HUDEP-2 (cell line): Measurements from ENCODE around the gene LRRK1.

Experiments used
- DNase-seq, 76 experiments: peaks; one replicate each; lab custom pipeline; 2025; ENCODE audit not compliant: unreplicated experiment in 76 of 76; lab: John Stamatoyannopoulos, UW

LRRK1 gene

DNA sequence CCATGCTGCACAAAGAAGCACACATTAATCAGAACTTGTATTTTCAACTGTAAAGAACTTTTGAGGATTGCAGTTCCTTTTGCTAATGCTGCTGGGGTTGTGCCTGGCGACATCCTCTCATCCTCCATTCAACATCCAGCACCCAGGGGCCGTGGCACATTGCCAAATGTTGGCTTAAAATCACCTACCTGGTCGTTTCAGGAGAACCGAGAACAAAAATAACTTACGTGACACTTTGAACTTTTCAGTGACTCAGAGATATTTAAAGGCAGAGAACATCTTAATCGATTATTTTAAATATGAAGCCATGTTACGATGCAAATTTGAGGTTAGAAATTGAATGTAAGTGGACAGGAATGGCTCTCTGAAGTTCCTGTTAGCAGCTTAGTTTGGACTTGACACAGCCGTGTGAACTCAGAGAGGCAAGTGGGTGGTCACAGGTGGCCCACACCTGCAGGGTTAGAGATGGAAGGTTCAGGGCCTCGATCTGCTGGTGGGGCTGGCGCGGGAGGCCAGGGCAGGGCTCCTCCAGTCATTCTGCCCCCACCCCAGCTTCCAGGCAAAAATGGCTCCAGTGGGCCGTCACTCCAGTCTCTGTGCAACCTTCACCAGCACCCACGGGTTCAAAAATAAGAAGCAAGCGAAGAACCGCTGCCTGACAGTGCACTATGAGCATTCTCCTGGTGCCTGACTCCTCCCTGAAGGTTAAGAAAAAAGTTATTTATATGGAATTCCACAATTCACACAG lies 12.2 kb downstream of the LRRK1 start:
- DNase-seq = no peak

DNA sequence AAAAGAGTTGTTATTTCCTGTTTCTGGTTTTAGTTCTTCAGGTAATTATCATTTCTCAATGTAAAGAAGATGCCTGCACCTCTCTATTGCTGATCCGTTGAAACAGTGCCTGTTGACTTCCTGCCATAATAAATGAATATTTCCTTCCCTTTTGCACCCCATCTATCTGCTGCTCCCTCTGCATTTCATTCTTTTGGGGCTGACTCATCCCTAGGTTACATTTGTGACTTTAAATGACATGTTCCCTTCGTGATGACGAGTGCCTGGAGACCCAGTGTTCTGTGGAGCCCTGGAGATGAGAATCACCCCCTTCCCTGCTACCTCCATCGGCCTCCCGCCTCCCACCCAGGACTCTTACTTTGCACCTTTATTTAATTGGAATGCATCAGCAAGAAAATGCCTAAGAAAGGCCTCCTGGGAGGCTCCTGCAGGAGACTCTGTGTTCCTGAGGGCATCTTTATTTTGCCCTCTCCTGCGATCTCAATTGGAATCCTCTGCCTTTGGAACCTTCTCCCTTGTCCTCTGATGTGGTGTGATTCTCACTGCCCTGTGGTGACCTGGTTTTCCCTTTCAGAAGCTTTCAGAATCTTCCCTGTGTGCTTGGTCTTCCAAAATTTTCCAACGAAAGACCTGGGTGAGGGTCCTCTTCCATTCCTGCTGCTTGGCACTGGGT lies 13.7 kb downstream of the LRRK1 start:
- DNase-seq = no peak

DNA sequence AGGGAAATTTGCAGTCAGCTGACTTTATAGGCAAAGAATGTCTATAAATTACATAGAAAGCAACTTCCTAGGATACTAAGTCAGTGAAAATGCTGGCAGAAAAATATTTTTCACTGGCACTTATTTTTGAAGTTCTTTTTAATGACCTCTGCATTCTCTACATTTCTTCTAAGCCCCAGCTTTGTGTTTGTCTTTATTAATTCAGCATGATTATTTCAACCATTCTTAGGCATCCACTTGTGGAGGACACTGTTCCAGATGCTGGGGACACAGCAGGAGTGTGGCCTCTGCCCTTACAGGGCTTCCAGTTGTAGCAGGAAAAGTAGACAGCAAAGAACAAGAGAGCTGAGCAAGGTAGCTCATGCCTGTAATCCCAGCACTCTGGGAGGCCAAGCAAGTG lies 15.0 kb downstream of the LRRK1 start:
- no peak for DNase-seq

DNA sequence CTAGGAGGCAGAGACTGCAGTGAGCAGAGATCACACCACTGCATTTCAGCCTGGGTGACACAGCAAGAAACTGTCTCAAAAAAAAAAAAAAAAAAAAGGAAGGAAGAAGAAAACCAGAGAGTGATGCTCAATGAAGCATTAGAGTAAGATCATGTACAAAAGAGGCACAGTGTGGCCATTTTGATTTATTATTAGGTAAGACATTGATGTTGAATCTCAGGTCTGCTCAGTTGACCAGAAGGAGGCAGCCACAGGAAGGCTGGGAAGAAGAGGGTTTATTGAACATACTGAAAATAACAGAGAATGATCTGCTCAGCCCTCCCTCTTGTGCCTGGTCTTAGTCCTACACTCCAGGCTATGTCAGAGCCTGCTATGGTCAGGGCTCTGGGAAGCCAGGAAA lies 15.6 kb downstream of the LRRK1 start:
- no peak for DNase-seq

DNA sequence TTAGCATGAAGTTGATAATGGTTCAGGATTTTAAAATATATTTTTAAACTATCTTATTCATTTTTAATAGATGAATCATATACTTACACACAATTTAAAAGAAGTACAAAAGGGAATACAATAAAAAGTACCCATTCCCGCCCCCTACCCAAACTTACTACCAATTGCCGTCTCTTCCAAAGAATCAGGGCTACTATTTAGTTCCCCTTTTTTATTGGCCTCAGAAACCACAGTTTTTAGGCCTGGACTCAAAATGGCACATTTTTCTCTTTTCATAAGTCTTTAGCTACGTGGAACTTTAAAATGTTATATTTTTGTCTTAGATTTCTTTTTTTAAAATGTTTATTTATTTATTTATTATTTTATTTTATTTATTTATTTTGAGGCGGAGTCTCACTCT lies 18.0 kb downstream of the LRRK1 start:
- no peak for DNase-seq

DNA sequence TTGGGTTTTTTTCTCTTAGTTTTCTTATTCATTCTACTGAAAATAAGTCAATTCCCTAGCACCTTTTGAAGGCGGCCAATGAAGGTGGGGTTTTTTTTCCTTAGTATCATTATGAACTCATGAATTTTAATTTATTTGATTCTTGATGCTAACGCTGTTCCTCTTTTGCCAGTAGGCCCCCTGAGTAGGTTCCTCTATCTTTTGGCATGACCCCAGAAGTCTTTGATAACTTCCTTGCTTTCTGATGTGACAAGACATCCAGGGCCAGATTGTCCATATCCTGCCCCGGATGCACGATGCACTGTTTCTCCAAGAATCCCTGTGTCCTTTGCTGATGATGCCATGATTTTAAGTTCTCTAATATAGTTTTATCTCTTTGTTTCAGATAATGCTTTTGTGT lies 20.6 kb downstream of the LRRK1 start:
- no peak for DNase-seq

DNA sequence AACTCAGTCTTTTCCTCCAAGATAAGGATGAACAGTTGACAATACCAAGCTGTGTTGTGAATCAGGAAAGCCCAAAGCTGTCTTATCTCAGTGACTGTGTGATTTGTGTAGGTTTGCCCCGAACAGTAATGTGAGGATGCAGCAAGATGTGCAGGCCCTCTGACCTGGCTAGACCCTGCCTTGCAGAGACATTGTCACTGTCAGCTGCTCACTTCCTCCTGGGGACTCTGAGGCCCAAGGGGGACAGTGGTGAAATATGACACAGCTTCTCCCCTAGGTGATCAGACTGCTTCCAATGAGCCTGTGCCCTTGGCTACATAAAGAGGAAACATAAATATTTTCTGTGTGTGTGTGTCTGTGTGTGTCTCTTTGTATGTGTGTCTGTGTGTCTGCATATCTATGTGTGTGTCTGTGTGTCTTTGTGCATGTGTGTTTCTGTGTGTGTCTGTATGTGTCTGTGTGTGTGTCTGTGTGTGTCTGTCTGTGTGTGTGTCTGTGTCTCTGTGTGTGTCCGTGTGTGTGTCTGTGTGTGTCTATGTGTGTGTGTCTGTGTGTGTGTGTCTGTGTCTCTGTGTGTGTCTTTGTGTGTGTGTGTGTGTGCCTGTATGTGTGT lies 21.7 kb downstream of the LRRK1 start:
- DNase-seq = no peak

DNA sequence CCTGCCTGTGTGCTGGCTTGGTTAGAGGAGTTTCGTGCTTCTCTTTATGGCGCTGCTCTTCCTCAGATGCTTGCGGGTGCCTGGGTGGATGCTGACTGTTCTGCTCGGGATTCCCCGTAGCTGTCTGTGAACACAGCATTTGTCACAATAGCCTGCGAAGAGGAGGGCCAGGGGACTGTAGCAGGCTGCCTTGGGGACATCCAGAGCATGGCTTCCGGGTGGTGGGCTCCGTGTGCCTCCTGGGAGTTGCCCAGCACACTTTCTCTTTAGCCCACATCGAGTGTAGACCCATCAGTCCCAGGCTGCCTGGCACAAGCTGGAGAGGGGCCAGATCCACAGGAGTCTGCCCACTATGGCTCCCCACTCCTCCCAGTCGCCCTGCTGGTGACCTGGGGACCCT lies 22.4 kb downstream of the LRRK1 start:
- DNase-seq = no peak

DNA sequence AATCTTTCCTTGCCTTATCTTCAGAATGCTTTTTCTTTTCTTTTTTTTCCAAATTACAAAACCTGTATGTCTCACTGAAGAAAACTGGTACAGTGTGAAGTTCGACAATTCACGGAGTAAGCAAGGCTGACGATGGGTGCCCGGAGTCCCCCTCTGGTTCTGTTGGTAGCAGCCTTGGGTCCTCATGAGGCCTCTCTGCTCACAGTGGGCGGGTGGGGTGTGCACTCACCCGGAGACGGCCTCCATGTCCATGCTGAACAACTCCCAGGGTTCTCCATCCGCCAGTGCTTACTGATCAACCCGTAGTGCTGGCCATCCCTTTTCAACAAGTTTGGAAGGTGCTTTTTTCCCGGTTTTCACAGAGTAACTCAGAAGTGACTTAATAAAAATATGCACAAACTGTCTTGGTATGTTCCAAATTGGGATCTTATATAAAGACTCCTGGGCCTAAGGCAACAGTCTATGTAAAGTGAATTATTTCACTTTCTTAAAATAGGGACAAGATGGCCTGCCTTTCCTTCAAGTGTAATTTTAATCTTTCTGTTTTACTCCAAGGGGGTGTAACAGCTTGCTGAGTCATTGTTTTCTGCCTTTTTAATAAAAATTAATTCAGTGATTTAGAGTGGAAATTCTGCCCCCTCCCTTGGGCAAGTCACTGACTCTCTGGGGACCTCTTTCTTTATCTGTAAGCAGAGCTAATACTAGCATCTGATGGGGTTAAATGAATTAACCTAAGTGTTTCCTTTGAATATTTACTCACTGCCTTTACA lies 23.7 kb downstream of the LRRK1 start:
- DNase-seq = no peak

DNA sequence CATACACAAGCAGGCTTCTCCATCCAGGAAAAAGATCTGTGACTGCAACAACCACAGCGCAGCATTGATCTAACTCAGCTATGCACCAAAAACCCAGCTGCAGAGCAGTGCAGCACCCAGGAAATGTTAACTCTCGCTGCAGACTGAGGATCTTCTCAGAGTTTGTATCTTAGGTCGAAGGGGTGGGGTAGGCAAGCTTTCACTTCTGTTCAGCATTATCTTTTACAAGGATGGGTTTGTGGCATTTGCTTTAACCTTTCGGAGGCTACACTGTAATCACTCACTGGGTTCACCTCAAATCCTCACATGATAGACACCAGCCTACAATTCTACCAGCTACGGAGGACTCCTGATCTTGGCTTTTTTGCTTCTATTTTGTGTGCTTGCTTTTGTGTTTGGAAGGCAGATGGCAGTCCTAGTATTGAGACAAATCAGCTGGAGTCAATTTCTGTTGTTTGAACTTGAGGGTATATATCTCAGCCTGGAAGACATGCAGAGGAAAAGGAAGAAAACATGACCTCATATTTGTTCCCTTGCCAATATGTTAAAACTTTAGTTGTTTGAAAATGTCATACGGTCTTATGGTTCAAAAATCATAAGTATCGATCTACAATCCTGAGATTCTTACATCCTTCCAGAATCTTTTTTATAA lies 25.2 kb downstream of the LRRK1 start:
- no peak for DNase-seq

DNA sequence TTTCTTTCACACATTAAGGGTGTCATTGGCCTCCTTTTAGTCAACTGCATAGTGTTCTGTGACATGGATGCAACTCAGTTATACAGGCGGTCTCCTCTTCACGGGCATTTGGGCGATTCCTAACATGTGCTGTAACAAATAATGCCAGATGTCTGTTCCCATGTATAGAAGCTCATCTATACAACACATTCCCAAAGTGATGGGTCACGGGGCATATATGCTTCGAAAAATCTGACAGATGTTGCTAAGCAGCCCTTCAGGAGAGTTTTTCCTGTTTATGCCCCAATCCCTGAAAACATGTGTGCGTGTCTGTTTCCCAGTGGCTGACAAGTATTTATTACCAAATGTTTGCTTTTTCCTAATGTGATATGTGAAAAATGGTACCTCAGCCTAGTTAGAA lies 25.8 kb downstream of the LRRK1 start:
- no peak for DNase-seq

DNA sequence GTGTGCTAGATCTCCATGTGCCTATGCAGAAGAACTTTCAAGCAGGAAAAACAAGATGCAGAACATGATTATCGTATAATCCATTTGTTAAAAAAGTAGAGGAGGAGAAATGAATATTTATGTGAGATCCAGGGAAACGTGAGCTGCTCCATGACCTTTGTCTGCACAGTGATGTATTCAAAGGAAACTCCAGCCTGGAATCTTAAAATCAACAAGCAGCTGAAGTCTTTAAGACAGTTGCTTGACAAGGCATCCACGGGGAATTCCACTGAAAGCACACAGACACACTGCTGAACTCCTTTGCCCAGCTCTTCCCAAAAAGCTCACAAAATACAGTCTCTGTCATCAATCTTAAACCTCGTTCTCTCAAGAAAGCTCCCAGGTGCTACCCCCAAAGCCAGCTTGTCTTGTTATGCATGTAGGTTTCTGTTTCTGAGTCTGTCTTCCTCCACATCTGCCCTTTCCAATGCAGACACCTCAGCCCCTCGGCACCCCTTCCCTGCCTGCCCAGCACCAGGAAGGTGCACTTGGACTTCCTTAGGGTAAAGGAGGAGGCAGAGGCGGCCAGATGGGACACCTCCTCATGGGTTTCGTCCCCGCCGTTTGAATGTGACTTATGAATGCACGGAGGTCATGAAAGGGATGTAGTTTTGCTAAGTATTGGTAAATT lies 28.7 kb downstream of the LRRK1 start:
- DNase-seq = no peak

DNA sequence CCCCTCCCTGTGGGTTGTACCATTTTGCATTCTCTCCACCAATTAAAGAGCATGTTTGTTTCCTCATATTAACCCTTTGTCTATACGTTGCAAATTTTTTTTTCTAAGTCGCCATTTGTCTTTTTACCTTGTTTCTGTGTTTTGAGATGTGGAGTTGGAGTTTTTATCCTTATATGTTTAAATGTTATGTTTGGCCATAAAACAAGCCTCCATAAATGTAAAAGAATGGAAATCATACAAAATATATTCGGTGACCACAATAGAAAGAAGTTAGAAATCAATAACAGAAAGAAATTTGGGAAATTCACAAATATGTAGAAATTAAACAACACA lies 29.2 kb downstream of the LRRK1 start:
- no peak for DNase-seq

DNA sequence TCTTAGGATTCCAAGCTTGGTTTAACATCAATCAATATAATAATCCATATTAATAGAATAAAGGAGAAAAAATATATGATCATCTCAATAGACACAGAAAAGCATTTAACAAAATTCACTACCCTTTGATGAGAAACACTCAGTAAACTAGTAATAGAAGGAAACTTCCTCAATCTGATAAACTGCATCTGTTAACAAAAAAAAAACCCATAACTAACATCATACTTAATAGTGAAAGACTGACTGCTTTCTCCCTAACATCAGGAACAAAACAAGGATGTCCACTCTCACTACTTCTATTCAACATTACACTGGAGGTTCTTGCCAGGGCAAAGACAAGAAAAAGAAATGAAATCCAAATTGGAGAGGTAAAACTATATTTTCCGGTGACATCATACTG lies 30.5 kb downstream of the LRRK1 start:
- DNase-seq = no peak

DNA sequence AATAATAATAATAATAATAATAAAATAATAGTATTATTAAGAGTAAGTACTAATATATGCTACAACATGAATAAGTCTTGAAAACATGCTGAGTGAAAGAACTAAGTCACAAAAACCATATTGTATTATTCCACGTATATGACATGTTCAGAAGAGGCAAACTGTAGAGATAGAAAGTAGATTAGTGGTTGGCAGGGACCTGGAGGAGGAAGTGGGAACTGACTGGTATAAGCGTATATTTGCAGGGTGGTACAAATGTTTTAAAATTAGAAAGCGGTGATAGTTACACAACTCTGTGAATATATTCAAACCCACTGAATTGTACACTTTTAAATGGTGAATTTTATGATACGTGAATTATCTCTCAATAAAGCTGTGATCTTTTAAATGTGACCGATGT lies 32.8 kb downstream of the LRRK1 start:
- no peak for DNase-seq

DNA sequence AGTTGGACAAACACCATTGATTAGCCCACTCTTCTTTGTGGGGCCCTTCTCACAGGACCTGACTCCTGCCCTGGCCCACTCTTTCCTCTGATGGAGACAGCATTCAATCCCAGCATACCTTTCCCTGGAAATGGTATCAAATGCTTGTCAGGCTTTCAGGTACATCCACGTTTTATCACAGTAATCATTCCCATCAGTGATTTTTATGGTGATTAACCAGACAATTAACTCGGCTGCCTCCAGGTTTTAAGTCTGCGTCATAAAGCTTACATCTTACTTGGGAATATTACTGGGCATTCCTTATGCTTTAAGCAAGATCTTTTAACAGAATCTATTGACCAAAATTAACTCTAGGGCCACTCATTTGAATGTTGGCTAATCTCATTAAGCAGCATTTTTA lies 33.4 kb downstream of the LRRK1 start:
- DNase-seq = no peak

DNA sequence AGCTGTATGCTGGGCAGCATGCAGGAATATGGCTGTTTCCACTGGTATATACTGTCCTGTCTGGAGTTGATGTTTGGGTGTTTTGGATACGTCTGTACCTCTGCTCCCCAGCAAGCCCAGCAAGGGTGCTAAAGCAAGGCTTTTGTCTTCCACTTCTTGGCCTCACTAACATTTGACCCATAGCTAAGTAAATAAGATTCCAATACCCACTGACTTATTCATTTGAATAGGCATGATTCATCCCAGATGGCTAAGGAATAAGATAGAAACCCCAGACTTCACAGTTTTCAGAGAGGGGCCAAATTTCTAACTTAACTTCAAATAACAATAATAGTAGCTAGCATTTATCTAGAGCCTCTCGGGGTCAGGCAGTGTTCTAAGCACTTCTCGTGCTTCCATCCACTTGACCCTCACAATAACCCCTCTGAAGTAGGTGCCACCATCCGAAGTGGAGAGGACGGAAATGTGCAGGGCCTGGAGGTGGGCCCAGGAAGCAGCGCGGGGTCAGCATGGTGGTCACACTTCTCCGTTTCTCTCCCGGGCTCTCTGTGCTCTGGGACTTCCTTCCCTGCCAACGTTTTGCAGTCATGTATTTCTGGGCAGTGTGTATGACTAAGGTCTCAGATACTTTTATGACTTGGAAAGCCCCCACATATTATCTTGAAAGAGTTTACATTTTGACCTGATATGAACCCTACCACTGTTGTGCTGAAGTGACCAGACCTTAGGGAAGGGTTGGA lies 39.3 kb downstream of the LRRK1 start:
- no peak for DNase-seq

DNA sequence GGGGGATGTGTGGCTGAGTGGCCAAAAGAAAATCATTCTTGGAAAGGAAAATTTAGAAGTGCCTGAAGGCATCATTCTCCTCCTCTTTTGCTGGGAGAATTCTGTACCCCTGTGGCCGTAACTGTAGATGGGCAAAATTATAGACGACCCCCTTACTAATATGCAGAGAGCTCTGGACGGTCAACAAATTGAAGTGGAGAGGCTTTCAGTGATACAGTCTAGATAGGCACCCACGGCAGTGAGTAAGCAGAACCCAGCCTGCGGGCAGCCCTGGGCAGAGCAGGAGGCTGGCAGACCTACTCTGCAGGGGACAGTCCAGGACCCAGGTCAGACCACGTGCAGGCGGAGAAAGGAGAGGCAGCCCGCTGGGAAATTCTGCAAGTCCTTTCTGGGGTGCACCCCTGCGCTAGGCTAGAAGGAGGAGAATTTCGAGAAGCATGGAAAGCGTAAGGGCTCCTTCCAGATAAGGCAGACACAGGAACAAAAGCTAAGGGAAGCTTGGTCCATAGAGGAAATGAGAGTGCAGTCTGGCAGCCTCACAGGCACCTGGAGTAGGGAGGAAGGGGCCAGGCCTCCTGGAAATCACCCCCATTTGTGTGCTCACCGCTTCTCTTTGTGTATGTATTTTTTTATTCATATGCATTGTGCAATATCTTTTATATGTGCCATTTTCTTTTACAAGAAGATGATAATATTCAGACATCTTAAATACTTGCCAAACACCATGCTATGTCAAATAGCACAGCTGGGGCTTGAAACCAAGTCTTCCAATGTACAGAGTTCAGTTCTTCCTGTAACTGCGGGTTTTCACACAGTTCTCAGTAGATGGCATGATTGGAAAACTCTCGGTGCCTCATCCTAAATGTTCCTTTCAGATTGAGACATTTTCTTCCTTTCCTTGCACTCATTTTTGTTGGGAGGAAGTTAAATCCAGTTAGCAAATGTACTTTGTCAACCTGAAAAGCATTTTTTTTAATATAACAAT lies 40.2 kb downstream of the LRRK1 start:
- DNase-seq = no peak

DNA sequence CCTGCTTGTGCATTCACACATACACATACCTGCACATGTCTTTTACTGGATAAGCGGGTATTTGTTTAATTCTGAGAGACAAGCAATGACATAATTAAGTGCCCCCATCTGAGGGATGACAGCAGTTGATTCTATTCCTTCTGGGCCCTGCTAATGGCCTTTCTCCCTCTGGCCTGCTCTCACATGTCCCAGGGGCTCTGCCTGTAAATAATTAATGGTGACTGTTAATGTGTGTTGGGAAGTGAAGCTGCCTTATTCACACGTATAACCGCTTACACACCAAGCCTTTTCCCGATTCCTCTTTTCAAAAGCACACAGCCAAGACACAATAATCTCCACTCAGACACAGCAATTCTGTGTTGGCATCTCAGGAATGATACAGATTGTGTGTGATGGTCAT lies 47.8 kb downstream of the LRRK1 start:
- DNase-seq = no peak
